CD8-positive, alpha-beta memory T cell (primary cell): ENCODE data around the gene CTTNBP2NL. TPM values are rescaled to one million over a fixed set of nuclear protein-coding genes. Genes with fewer than 3 reads are reported as not detected.
A peak's percentile ranks its signal among the peaks of the same experiment; 100 is the strongest.
"Not testable (repeated sequence)": the region's sequence is repeated elsewhere in the genome, so short reads cannot be mapped to it uniquely, and the experiment has no call there.

Experiments
- CTCF ChIA-PET: fragments of 350-600 bp; sonication (Branson Sonifier 250); formaldehyde crosslinking; loops from one replicate; lab custom pipeline; 2021; ENCODE audit warnings: antibody characterized with exemption; lab: Charles Lee
- POLR2A ChIA-PET: fragments of 350-600 bp; sonication (Branson Sonifier 250); formaldehyde crosslinking; loops from one replicate; lab custom pipeline; 2021; ENCODE audit warnings: antibody characterized with exemption; lab: Charles Lee
- DNase-seq, 5 donors: peaks; one replicate each; pipeline versions ENCODE4 v3.0.0 to v3.0.0-alpha.2; 2020 to 2022; ENCODE audit warnings: mixed read lengths in 1 of 5
- H3K27ac ChIP-seq: one replicate; pipeline ENCODE4 v1.7.0; 2013; ENCODE audit warnings: low read depth, mild to moderate bottlenecking, low read length, moderate library complexity
- H3K27me3 ChIP-seq: 2 replicates; pipeline ENCODE4 v1.7.0; 2013; ENCODE audit warnings: low read length, mild to moderate bottlenecking; ENCODE audit not compliant: insufficient read depth, poor library complexity, severe bottlenecking
- H3K36me3 ChIP-seq: 2 replicates; pipeline ENCODE4 v1.7.0; 2013; ENCODE audit warnings: mild to moderate bottlenecking, low read length, moderate library complexity; ENCODE audit not compliant: insufficient read depth
- H3K4me1 ChIP-seq: 2 replicates; pipeline ENCODE4 v1.7.0; 2013; ENCODE audit warnings: mild to moderate bottlenecking, low read length, moderate library complexity; ENCODE audit not compliant: insufficient read depth
- H3K4me3 ChIP-seq: 2 replicates; pipeline ENCODE4 v1.7.0; 2013; ENCODE audit warnings: mild to moderate bottlenecking, low read length
- H3K9me3 ChIP-seq: 2 replicates; pipeline ENCODE4 v1.7.0; 2013; ENCODE audit warnings: mild to moderate bottlenecking, low read length
- H3K27ac Mint-ChIP-seq, 8 donors: one replicate each; pipeline ENCODE4 v1.8.0; 2020 to 2021; ENCODE audit warnings: mixed read lengths in 8 of 8, mild to moderate bottlenecking in 6 of 8, inconsistent platforms in 3 of 8, moderate library complexity in 3 of 8
- H3K27me3 Mint-ChIP-seq, 2 donors: one replicate each; pipeline ENCODE4 v1.8.0; 2020 to 2021; ENCODE audit warnings: mixed read lengths in 2 of 2, mild to moderate bottlenecking in 1 of 2, moderate library complexity in 1 of 2
- H3K36me3 Mint-ChIP-seq, 3 donors: one replicate each; pipeline ENCODE4 v1.8.0; 2020 to 2021; ENCODE audit warnings: mixed read lengths in 3 of 3, inconsistent platforms in 1 of 3, mild to moderate bottlenecking in 1 of 3
- H3K4me1 Mint-ChIP-seq, 3 donors: one replicate each; pipeline ENCODE4 v1.8.0; 2020 to 2021; ENCODE audit warnings: mixed read lengths in 3 of 3, inconsistent platforms in 1 of 3, mild to moderate bottlenecking in 1 of 3
- H3K4me3 Mint-ChIP-seq, 7 donors: one replicate each; pipeline ENCODE4 v1.8.0; 2020 to 2021; ENCODE audit warnings: mixed read lengths in 7 of 7, mild to moderate bottlenecking in 6 of 7, moderate library complexity in 4 of 7, inconsistent platforms in 2 of 7
- H3K9me3 Mint-ChIP-seq, 5 donors: one replicate each; pipeline ENCODE4 v1.8.0; 2020 to 2022; ENCODE audit warnings: mixed read lengths in 5 of 5, mild to moderate bottlenecking in 3 of 5, moderate library complexity in 2 of 5, inconsistent platforms in 1 of 5
- polyA plus RNA-seq: library from polyadenylated mRNA; unstranded; fragments of 300-500 nt; fragmentation: Illumina TruSeq; gene quantifications from one replicate; pipeline ENCODE4 v1.2.3, GENCODE V29; 2021
- total RNA-seq, 2 experiments: library from RNA; stranded (reverse); gene quantifications; one replicate each; pipeline ENCODE4 v1.2.3, GENCODE V29; 2021

Gene CTTNBP2NL
- total and polyA plus RNA-seq, 3 experiments from 2014 or later = 0.07 to 2.5 (median 2.3) TPM

- no peak for DNase-seq
- Mint-ChIP-seq H3K27ac (peak overlapping the region in 1 of 8 donors; percentile 19), H3K4me1 (peaks cover 19 to 27% (median 25%) of the 10 kb centered on the region in 3 donors), H3K27me3 (peaks cover 27 to 35% of the 10 kb centered on the region in 2 donors), H3K36me3 (peaks cover 0 to 4% (median 0%) of the 10 kb centered on the region in 3 donors), H3K9me3 (no peaks in the 10 kb centered on the region), H3K4me3 (peak overlapping the region; percentile 80 to 98 (median 94))
- H3K27me3 ChIP-seq = no peaks in the 10 kb centered on the region
- ChIA-PET CTCF (interaction anchor here (1.7 to 2.6 kb wide), 2 partner anchors 71 to 313 kb away, joined by 6 to 9 read pairs; no protein-coding TSS in a partner anchor), POLR2A (no interaction called here)
- no peaks in the 10 kb centered on the region for H3K9me3 ChIP-seq
- H3K4me1 ChIP-seq = peaks cover 21% of the 10 kb centered on the region
- H3K36me3 ChIP-seq = no peaks in the 10 kb centered on the region
- peak overlapping the region; percentile 64 for H3K4me3 ChIP-seq
- H3K27ac ChIP-seq = no peak overlapping the region
These were observed 676 bp upstream of the CTTNBP2NL start for GRCh38 chr1:112395256-112395820.

DNA sequence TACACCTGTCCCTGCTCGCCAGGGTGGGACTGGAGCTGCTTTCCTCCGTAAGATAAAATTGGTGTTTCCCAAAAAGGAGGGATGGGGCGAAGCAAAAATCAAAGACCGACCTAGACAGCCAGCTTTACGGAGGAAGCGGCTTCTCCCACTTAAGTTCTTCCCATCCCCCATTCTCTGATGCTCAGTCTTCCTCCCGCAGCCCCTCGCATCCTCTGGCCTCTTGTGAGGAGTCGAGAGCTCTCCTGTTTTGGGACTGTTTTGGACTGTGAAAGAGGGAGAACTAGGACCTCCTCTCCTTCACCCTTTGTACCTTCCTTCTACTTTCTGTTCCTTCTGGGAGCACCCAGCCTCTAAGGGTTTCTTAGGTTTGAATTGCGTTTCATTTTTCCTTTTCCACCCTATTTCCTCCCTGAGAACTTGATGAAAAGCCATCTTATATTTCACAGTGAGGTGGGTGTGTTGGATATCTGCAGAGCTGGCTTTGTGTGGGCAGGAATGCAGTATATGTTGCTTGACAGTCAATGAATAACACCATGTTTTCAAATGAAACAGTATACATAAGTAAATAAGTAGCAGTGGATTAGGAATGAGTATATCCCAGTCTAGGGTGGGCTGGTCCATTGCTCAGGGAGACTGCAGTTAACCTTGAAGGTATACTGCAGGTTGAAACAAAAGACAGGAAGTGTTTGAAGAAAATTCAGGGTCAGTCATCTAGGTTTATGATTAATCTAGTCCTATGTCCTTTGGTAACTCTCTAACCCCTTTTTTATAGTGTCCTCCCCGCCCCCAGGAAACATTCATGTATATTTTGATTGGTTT is 848 bp downstream of the CTTNBP2NL start:
- Histone ChIP-seq H3K27ac (peak overlapping the region; percentile 29), H3K27me3 (no peaks in the 10 kb centered on the region), H3K4me3 (peak overlapping the region; percentile 64), H3K9me3 (no peaks in the 10 kb centered on the region), H3K36me3 (no peaks in the 10 kb centered on the region), H3K4me1 (peaks cover 13% of the 10 kb centered on the region)
- peak overlapping the region; percentile 80 to 98 (median 94) for H3K4me3 Mint-ChIP-seq
- peaks cover 14 to 21% (median 19%) of the 10 kb centered on the region in 3 donors for H3K4me1 Mint-ChIP-seq
- POLR2A ChIA-PET = interaction anchor here (1.0 to 1.2 kb wide), 2 partner anchors 225 to 319 kb away, joined by 3 to 10 read pairs; partner anchors contain the start of gene PPM1J
- peak in 1 of 5 donors; percentile 3 for DNase-seq
- H3K27me3 Mint-ChIP-seq = peaks cover 19 to 26% of the 10 kb centered on the region in 2 donors
- H3K36me3 Mint-ChIP-seq = peaks cover 0 to 4% (median 0%) of the 10 kb centered on the region in 3 donors
- CTCF ChIA-PET = interaction anchor here (0.5 to 1.7 kb wide), 4 partner anchors 9 to 427 kb away, joined by 3 to 6 read pairs (median 3); no protein-coding TSS in a partner anchor
- peak overlapping the region in 6 of 8 donors; percentile 27 to 87 (median 64) for H3K27ac Mint-ChIP-seq
- no peaks in the 10 kb centered on the region for H3K9me3 Mint-ChIP-seq

DNA sequence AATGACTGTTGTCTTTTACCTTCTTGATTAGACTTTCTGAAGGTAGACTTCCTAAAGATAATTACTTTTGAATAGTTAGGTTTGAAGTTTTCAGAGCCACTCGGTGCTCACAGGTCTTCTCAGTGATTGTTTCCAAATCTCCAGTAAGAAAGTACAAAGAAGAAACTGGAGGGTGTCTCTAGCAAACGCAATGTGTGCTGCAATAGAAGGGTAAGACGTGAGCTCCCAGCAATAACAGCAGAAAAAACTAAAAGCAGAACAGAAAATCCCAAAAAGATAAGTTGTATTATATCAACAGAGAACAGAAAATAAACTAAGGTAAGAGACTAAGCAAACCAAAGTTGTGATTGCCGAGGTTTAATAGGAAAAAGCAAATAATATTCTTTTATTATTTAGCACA is 1.8 kb downstream of the CTTNBP2NL start:
- DNase-seq = no peak
- Mint-ChIP-seq H3K27ac (no peak overlapping the region), H3K36me3 (peaks cover 0 to 4% (median 0%) of the 10 kb centered on the region in 3 donors), H3K27me3 (peaks cover 18 to 20% of the 10 kb centered on the region in 2 donors), H3K9me3 (no peaks in the 10 kb centered on the region), H3K4me3 (peak overlapping the region in 2 of 7 donors; percentile 4 to 91), H3K4me1 (peaks cover 14 to 21% (median 19%) of the 10 kb centered on the region in 3 donors)
- POLR2A ChIA-PET = no interaction called here
- no peaks in the 10 kb centered on the region for H3K9me3 ChIP-seq
- H3K36me3 ChIP-seq = no peaks in the 10 kb centered on the region
- H3K27ac ChIP-seq = no peak overlapping the region
- CTCF ChIA-PET = interaction anchor here (1.0 to 1.2 kb wide), 2 partner anchors 8 to 68 kb away, joined by 3 to 4 read pairs; no protein-coding TSS in a partner anchor
- H3K27me3 ChIP-seq = no peaks in the 10 kb centered on the region
- peaks cover 13% of the 10 kb centered on the region for H3K4me1 ChIP-seq
- no peak overlapping the region for H3K4me3 ChIP-seq

DNA sequence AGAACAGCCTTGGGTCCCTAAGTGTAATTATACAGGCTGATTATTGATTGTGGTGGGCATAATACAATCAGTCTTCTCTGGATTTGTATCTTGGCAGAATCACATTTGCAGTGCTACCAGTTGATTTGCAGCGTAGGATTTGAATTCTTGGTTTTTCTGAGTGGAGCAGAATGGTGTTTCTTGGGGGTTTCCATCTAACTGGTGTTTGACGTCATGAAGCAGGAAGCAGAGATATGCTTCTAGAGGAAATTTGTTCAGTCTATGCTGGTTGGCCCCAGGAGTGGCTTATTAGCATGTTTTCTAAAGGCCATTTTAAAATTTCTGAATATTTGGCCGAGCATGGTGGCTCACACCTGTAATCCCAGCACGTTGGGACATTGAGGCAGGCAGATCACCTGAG is 3.4 kb downstream of the CTTNBP2NL start:
- H3K9me3 Mint-ChIP-seq = no peaks in the 10 kb centered on the region
- DNase-seq = no peak
- ChIA-PET POLR2A (no interaction called here), CTCF (interaction anchor here (1.1 kb wide), 1 partner anchor 8 kb away, joined by 4 read pairs; no protein-coding TSS in a partner anchor)
- H3K27me3 ChIP-seq = no peaks in the 10 kb centered on the region
- H3K36me3 ChIP-seq = no peaks in the 10 kb centered on the region
- H3K36me3 Mint-ChIP-seq = peaks cover 0 to 4% (median 0%) of the 10 kb centered on the region in 3 donors
- H3K4me1 Mint-ChIP-seq = peaks cover 14 to 21% (median 19%) of the 10 kb centered on the region in 3 donors
- no peaks in the 10 kb centered on the region for H3K9me3 ChIP-seq
- H3K27ac Mint-ChIP-seq = no peak overlapping the region
- H3K27ac ChIP-seq = no peak overlapping the region
- H3K4me3 Mint-ChIP-seq = peak overlapping the region in 1 of 7 donors; percentile 38
- H3K27me3 Mint-ChIP-seq = peaks cover 8 to 9% of the 10 kb centered on the region in 2 donors
- no peak overlapping the region for H3K4me3 ChIP-seq
- peaks cover 13% of the 10 kb centered on the region for H3K4me1 ChIP-seq

DNA sequence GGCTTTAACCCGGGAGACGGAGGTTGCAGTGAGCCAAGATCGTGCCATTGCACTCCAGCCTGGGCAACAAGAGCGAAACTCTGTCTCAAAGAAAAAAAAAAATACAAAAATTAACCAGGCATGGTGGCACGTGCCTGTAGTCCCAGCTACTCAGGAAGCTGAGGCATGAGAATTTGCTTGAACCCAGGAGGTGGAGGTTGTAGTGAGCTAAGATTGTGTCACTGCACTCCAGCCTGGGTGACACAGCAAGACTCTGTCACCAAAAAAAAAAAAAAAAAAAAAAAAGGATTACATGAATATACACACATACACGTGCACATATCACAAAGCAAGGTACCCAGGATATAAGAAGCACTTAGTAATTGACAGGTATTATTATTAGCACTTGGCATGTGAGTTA is 4.7 kb downstream of the CTTNBP2NL start:
- H3K4me3 Mint-ChIP-seq, H3K27me3 ChIP-seq, H3K27me3 Mint-ChIP-seq, H3K27ac Mint-ChIP-seq, H3K36me3 Mint-ChIP-seq, H3K4me3 ChIP-seq, H3K27ac ChIP-seq, H3K9me3 Mint-ChIP-seq, H3K9me3 ChIP-seq, POLR2A ChIA-PET, DNase-seq, H3K4me1 ChIP-seq, H3K36me3 ChIP-seq: not testable (repeated sequence)
- CTCF ChIA-PET = interaction anchor here (1.1 kb wide), 1 partner anchor 9 kb away, joined by 4 read pairs; no protein-coding TSS in a partner anchor
- peaks cover 9 to 15% (median 12%) of the 10 kb centered on the region in 3 donors for H3K4me1 Mint-ChIP-seq

GRCh38 chr1:112402682-112403643 is 6.9 kb downstream of the CTTNBP2NL start:
- ChIA-PET POLR2A (no interaction called here), CTCF (interaction anchor here (2.4 kb wide), 1 partner anchor 12 kb away, joined by 7 read pairs; no protein-coding TSS in a partner anchor)
- H3K27ac ChIP-seq = no peak overlapping the region
- no peaks in the 10 kb centered on the region for H3K4me1 ChIP-seq
- Mint-ChIP-seq H3K27me3 (peaks cover 2 to 5% of the 10 kb centered on the region in 2 donors), H3K4me1 (no peaks in the 10 kb centered on the region), H3K36me3 (no peaks in the 10 kb centered on the region), H3K27ac (no peak overlapping the region), H3K9me3 (no peaks in the 10 kb centered on the region), H3K4me3 (no peak overlapping the region)
- no peaks in the 10 kb centered on the region for H3K9me3 ChIP-seq
- no peaks in the 10 kb centered on the region for H3K27me3 ChIP-seq
- no peak overlapping the region for H3K4me3 ChIP-seq
- DNase-seq = no peak
- no peaks in the 10 kb centered on the region for H3K36me3 ChIP-seq

- Histone ChIP-seq H3K36me3 (no peaks in the 10 kb centered on the region), H3K27ac (no peak overlapping the region), H3K4me1 (no peaks in the 10 kb centered on the region), H3K9me3 (no peaks in the 10 kb centered on the region), H3K27me3 (no peaks in the 10 kb centered on the region), H3K4me3 (no peak overlapping the region)
- CTCF ChIA-PET = interaction anchor here (1.2 kb wide), 1 partner anchor 10 kb away, joined by 3 read pairs; no protein-coding TSS in a partner anchor
- Mint-ChIP-seq H3K27ac (no peak overlapping the region), H3K36me3 (no peaks in the 10 kb centered on the region), H3K4me1 (no peaks in the 10 kb centered on the region), H3K27me3 (peaks cover 3 to 6% of the 10 kb centered on the region in 2 donors), H3K4me3 (no peak overlapping the region), H3K9me3 (no peaks in the 10 kb centered on the region)
- DNase-seq = no peak
- POLR2A ChIA-PET = no interaction called here
These were observed 10.8 kb downstream of the CTTNBP2NL start for GRCh38 chr1:112406771-112407170.
